NOMO-1 treated with dmso at 0.1 percent for 144 hours (cell line): ENCODE measurements around the gene MORN1.
"Not testable (repeated sequence)": the region's sequence is repeated elsewhere in the genome, so short reads cannot be mapped to it uniquely, and the experiment has no call there.

Experiments used
- DNase-seq: peaks from one replicate; lab custom pipeline; 2025; ENCODE audit not compliant: unreplicated experiment; lab: John Stamatoyannopoulos, UW

MORN1 gene

GRCh38 chr1:2341706-2342383, 49.5 kb downstream of the MORN1 start:
- DNase-seq, result no peak

GRCh38 chr1:2340918-2341254, 50.5 kb downstream of the MORN1 start:
- no peak for DNase-seq

GRCh38 chr1:2340086-2340917, 51.1 kb downstream of the MORN1 start:
- DNase-seq, result no peak

- no peak for DNase-seq
These were observed 51.9 kb downstream of the MORN1 start for GRCh38 chr1:2339206-2340085.

- no peak for DNase-seq
These were observed 53.9 kb downstream of the MORN1 start for GRCh38 chr1:2337501-2337900.

- DNase-seq, result no peak
These were observed 54.3 kb downstream of the MORN1 start for GRCh38 chr1:2337081-2337480.

- DNase-seq, result no peak
These were observed 54.9 kb downstream of the MORN1 start for GRCh38 chr1:2336499-2336898.

GRCh38 chr1:2335721-2336455, 55.5 kb downstream of the MORN1 start:
- no peak for DNase-seq

GRCh38 chr1:2334883-2335534, 56.3 kb downstream of the MORN1 start:
- DNase-seq, result no peak

- no peak for DNase-seq
These were observed 57.0 kb downstream of the MORN1 start for GRCh38 chr1:2334366-2334765.

GRCh38 chr1:2331580-2331979, 59.8 kb downstream of the MORN1 start:
- not testable (repeated sequence) for DNase-seq

- no peak for DNase-seq
These were observed 60.2 kb downstream of the MORN1 start for GRCh38 chr1:2331200-2331544.

- no peak for DNase-seq
These were observed 60.7 kb downstream of the MORN1 start for GRCh38 chr1:2330519-2331199.

GRCh38 chr1:2330035-2330434, 61.3 kb downstream of the MORN1 start:
- DNase-seq, result no peak

- no peak for DNase-seq
These were observed 62.5 kb downstream of the MORN1 start for GRCh38 chr1:2328676-2329455.

- DNase-seq, result no peak
These were observed 63.5 kb downstream of the MORN1 start for GRCh38 chr1:2327841-2328240.

- DNase-seq, result not testable (repeated sequence)
These were observed 64.2 kb downstream of the MORN1 start for GRCh38 chr1:2327162-2327561.

- no peak for DNase-seq
These were observed 64.8 kb downstream of the MORN1 start for GRCh38 chr1:2326524-2326923.
